Measurements from ENCODE around the gene ISG15.
"Not testable (repeated sequence)": the region's sequence is repeated elsewhere in the genome, so short reads cannot be mapped to it uniquely, and the experiment has no call there.

Gene ISG15

DNA sequence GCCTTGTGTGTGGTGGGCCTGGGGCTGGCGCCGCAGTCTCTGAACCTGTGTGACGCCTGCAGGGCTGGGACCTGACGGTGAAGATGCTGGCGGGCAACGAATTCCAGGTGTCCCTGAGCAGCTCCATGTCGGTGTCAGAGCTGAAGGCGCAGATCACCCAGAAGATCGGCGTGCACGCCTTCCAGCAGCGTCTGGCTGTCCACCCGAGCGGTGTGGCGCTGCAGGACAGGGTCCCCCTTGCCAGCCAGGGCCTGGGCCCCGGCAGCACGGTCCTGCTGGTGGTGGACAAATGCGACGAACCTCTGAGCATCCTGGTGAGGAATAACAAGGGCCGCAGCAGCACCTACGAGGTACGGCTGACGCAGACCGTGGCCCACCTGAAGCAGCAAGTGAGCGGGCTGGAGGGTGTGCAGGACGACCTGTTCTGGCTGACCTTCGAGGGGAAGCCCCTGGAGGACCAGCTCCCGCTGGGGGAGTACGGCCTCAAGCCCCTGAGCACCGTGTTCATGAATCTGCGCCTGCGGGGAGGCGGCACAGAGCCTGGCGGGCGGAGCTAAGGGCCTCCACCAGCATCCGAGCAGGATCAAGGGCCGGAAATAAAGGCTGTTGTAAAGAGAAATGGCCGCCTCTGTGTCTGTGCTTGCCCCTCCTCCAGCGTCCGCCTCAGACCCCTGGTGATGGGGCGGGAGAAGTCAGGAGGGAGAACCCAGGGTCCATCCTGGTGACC is 788 bp downstream of the ISG15 start:
- no peak for DNase-seq (ENCODE audit: low read depth)

DNA sequence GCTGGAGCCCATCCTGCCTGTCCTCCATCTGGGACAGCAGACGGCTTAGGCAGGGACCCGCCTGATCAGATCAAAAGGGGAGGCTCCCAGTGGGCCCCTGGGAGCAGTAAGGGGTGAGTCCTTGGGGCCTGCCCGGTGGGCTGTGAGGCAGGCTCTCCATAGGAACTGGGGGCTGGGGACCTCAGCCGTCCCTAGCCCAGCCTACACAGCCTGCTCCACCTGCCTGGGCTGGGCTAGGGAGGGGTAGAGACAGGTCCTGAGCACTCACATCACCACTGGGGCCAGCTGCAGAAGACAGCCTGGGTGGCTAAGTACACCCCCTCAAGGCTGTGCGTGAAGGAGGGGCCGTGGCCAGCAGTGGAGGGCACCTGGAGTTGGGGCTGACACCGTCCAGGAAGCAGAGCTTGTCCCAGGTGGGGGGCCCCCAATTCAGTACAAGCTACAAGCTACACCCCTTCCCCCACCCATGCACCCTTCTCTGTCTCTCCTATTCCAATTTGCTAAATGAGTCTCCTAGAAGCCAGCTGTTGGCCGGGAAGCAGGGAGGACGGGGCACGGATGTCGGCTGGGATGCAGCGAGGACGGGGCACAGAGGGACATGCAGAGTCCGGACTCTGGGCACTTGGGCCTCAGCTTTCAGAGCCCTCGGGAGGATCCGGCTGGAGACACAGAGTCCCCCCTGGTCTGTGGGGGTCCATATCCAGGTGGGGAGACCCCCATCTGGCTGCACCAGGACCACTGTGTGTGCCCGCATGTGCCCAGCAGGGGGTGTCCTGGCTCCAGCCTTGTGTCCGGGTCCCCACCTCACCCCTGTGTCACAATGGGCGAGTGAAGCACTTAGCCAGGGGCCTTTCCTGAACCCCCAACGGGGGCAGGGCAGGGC is 1.7 kb downstream of the ISG15 start:
- no peak for DNase-seq (ENCODE audit: low read depth)

DNA sequence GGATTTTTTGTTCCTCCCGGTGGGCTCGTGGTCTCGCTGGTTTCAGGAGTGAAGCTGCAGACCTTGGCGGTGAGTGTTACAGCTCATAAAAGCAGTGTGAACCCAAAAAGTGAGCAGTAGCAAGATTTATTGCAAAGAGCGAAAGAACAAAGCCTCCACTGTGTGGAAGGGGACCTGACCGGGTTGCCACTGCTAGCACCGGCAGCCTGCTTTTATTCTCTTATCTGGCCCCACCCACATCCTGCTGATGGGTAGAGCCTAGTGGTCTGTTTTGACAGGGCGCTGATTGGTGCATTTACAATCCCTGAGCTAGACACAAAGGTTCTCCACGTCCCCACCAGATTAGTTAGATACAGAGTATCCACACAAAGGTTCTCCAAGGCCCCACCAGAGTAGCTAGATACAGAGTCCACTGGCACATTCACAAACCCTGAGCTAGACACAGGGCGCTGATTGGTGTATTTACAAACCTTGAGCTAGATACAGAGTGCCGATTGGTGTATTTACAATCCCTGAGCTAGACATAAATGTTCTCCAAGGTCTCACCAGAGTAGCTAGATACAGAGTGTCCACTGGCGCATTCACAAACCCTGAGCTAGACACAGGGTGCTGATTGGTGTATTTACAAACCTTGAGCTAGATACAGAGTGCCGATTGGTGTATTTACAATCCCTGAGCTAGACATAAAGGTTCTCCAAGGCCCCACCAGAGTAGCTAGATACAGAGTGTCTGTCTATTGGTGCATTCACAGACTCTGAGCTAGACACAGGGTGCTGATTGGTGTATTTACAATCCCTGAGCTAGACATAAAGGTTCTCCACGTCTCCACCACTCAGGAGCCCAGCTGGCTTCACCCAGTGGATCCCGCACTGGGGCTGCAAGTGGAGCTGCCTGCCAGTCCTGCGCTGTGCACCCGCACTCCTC is 4.4 kb downstream of the ISG15 start:
- not testable (repeated sequence) for DNase-seq (ENCODE audit: low read depth)

- DNase-seq (ENCODE audit: low read depth): not testable (repeated sequence)
Measured at GRCh38 chr1:1018321-1018685, 5.0 kb downstream of the ISG15 start.

DNA sequence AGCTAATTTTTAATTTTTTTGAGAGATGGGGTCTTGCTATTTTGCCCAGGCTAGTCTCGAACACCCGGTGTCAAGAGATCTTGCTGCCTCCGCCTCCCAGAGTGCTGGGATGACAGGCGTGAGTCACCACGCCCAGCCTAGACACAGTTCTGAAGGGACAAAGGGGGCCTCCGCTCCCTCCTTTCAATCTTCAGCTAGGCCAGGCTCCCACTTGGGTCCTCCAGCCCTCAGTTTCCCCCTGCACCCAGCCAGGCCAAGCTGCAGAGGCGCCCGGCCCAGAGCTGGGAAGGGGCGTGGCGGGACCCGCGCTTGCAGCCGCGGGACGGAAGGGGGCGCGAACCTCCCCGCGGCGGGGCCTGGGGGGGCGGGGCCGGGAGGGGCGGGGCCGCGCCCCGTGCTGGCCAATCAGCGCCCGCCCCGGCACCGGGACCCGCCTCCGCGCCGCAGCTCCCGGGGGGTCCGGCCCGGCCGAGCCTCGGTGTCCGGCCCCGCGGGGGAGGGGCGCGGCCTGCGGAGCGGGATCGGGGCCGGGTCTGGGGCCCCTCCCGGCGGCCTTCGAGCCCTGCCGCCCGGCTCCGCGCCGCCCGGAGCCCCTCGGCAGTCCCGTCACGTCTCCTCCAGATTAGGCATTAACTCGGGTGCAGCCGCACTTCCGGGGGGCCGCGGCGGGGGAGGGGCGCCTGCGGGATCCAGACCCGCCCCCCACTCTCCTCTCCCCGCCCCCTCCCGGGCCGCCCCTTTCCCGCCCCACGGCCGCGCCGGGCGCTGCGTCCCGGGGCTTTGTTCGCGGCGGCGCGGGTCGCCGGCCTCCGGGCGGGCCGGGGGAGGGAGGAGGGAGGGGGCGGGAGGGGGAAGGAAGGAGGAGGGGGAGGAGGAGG is 6.1 kb downstream of the ISG15 start:
- DNase-seq (ENCODE audit: low read depth): peak; percentile 69

DNA sequence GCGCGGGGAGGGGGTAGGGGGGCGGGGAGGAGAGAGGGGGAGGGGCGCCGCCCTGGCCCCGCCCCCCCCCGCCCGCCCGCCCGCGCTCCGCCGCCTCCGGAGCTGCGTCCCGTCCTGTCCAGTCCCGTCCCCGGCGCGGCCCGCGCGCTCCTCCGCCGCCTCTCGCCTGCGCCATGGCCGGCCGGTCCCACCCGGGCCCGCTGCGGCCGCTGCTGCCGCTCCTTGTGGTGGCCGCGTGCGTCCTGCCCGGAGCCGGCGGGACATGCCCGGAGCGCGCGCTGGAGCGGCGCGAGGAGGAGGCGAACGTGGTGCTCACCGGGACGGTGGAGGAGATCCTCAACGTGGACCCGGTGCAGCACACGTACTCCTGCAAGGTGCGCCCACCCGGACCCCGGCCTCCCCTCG is 6.7 kb downstream of the ISG15 start, which contains the start of gene AGRN:
Gene AGRN, plus strand, starts transcription at position 121 of the 405 bp plus-strand sequence. Its CDS starts 53 bp downstream, at position 174.
- DNase-seq (ENCODE audit: low read depth): no peak

DNA sequence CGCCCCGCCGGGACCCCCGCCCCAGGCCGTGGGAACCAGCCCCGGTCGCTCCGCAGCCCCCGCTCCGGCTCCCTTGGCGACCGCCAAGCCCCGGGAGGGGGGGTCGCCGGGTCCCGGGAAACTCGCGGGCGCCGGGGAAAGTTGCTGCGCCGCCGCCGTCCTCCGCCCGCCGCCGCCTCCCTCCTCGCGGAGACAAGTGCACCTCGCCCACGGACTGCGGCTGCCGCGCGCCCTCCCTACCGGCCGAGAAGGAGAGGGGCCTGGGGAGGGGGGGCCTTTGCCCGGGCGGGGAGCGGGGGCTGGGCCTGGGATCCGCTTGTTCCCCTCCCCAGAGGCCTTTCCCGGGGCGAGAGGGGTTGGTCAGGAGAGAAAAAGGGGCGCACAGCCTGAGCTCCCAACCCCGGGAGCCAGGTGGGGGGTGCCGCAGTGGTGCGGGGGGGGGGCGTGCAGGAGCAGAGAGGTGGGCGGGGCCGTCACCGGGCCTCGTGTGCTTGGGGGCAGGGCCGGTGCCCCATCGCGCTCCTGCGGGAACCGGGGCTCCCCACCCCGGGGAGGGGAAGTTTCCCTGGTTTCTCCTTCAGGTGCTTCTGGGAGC is 7.2 kb downstream of the ISG15 start:
- DNase-seq (ENCODE audit: low read depth): no peak

GRCh38 chr1:1021010-1021919 is 8.0 kb downstream of the ISG15 start:
- DNase-seq (ENCODE audit: low read depth): no peak

DNA sequence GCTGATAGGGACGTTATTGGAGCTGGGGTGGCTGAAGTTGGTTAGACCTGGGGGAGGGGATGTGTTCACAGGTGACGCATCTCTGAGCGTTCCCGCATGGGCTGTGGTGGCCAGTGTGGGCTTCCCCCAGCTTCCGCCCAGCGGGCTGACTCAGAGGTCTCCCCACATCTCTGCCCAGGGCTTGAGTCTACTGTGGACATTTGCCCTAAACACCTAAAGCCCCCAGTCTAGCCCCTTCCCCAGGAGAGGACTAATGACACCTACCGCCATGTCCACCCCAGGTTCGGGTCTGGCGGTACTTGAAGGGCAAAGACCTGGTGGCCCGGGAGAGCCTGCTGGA is 8.6 kb downstream of the ISG15 start:
- DNase-seq (ENCODE audit: low read depth): no peak

- no peak for DNase-seq (ENCODE audit: low read depth)
Measured at GRCh38 chr1:1022302-1023009, 9.2 kb downstream of the ISG15 start.

GRCh38 chr1:1023700-1024099 is 10.4 kb downstream of the ISG15 start:
- DNase-seq (ENCODE audit: low read depth): no peak

GRCh38 chr1:1024149-1024770 is 11.0 kb downstream of the ISG15 start:
- no peak for DNase-seq (ENCODE audit: low read depth)

DNA sequence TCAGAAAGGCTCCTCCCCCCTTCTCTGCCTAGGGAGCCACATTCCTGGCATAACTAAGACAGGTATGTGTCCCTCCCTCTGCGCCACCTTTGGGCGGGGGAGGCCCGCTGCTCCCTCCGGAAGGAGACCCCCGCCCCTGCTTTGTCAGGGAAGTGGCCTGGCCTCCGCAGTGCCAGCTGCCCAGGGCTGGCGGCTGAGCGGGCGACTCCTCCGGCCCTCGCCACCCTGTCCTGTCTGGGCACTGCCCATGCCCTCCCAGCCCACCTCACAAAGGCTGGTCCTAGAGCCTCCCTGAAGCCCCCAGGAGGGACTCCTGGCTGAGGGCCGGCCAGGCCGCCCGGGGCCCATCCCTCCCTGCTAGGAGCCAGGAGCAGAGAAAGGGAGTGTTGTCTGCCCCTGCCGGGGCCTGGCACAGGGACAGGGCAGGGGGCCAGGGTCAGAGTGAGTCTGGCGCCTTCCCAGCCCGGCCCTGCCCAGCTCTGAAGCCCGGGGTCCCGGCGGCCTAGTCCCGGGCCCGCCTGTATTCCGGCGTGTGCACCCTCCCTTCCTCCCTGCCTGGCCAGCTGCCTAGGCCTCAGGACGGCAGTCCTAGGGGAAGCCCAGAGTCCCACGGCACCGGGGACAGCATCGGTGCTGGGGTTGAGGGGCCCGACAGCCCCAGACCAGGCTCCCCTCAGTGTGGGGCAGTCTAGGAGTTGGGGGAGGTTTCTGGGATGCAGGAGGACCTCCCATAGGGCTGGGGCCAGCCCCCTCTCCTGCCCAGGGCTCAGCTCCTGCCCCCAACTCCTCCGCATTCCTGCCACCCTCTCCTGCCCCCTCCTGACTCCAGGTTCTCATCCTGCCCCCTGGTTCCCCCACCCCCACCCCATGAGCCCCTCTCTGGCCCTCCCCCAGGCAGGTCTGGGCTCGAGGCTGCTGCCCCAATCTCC is 11.7 kb downstream of the ISG15 start:
- no peak for DNase-seq (ENCODE audit: low read depth)

DNA sequence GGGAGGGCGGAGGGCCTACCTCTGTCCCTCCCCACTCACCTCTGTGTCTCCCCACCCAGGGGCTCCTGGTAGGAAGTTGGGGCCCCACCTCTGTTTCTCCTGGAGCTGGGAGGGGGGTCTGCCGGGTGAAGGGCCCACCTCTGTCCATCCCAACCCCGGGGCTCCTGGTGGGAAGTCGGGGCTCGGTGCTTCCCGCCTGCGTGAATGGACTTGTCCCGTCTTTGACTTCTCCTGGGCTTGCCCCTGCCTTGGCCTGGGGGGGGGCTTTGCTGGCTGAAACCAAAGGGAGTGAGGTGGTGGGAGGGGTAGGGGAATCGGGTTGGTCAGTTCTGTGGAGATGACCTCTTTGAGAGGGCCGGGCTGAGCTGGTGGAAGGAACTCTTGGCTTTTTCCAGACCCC is 12.4 kb downstream of the ISG15 start:
- no peak for DNase-seq (ENCODE audit: low read depth)

- no peak for DNase-seq (ENCODE audit: low read depth)
Measured at GRCh38 chr1:1026599-1027413, 13.5 kb downstream of the ISG15 start.

GRCh38 chr1:1027791-1028190 is 14.5 kb downstream of the ISG15 start:
- DNase-seq (ENCODE audit: low read depth): no peak

All from T follicular helper cell (primary cell).